Memory B cell (primary cell): ENCODE results near the gene DNAJB1.

Source experiments
- ATAC-seq: fragments of 150-1000 bp; cut with Tn5 transposase; 2 replicates; pipeline ENCODE4 v1.10.0; 2021; ENCODE audit warnings: low read depth, mild to moderate bottlenecking, moderate library complexity
- DNase-seq, 2 donors: peaks; one replicate each; pipeline ENCODE4 v3.0.0; 2022; ENCODE audit warnings: low spot score in 2 of 2
- H3K27ac Mint-ChIP-seq: one replicate; pipeline ENCODE4 v1.8.0; 2022; ENCODE audit warnings: mild to moderate bottlenecking, moderate library complexity, mixed read lengths
- H3K27me3 Mint-ChIP-seq: one replicate; pipeline ENCODE4 v1.8.0; 2022; ENCODE audit warnings: mixed read lengths
- H3K36me3 Mint-ChIP-seq: one replicate; pipeline ENCODE4 v1.8.0; 2022; ENCODE audit warnings: mild to moderate bottlenecking, mixed read lengths
- H3K4me1 Mint-ChIP-seq: one replicate; pipeline ENCODE4 v1.8.0; 2022; ENCODE audit warnings: mixed read lengths
- H3K4me3 Mint-ChIP-seq: one replicate; pipeline ENCODE4 v1.8.0; 2022; ENCODE audit warnings: mild to moderate bottlenecking, moderate library complexity, mixed read lengths
- H3K9me3 Mint-ChIP-seq: one replicate; pipeline ENCODE4 v1.8.0; 2022; ENCODE audit warnings: mixed read lengths

The DNAJB1 gene

GRCh38 chr19:14472202-14472938 lies 45.8 kb downstream of the DNAJB1 start:
- peak overlapping the region; percentile 50 for H3K27ac Mint-ChIP-seq
- peak; percentile 93 to 95 for DNase-seq
- H3K9me3 Mint-ChIP-seq: no peaks in the 10 kb centered on the region
- H3K4me1 Mint-ChIP-seq: peaks cover 23% of the 10 kb centered on the region
- peak overlapping the region; percentile 54 for H3K4me3 Mint-ChIP-seq
- peaks cover 26% of the 10 kb centered on the region for H3K27me3 Mint-ChIP-seq
- peak; percentile 75 for ATAC-seq
- H3K36me3 Mint-ChIP-seq: peaks cover 11% of the 10 kb centered on the region

GRCh38 chr19:14471436-14472187 lies 46.6 kb downstream of the DNAJB1 start:
- peak overlapping the region; percentile 3 for H3K4me3 Mint-ChIP-seq

GRCh38 chr19:14470031-14470876 lies 47.9 kb downstream of the DNAJB1 start:
- Mint-ChIP-seq H3K27ac (no peak overlapping the region), H3K9me3 (no peaks in the 10 kb centered on the region), H3K27me3 (peaks cover 15% of the 10 kb centered on the region), H3K4me1 (peaks cover 16% of the 10 kb centered on the region), H3K4me3 (no peak overlapping the region), H3K36me3 (peaks cover 15% of the 10 kb centered on the region)
- no peak for ATAC-seq
- DNase-seq: no peak

More at GRCh38 chr19:14471436-14472187, 46.6 kb downstream of the DNAJB1 start:
- DNase-seq: no peak
- ATAC-seq: no peak
- H3K27ac Mint-ChIP-seq: peak overlapping the region; percentile 50
- H3K4me1 Mint-ChIP-seq: peaks cover 22% of the 10 kb centered on the region
- H3K27me3 Mint-ChIP-seq: peaks cover 23% of the 10 kb centered on the region
- peaks cover 13% of the 10 kb centered on the region for H3K36me3 Mint-ChIP-seq
- H3K9me3 Mint-ChIP-seq: no peaks in the 10 kb centered on the region

DNA sequence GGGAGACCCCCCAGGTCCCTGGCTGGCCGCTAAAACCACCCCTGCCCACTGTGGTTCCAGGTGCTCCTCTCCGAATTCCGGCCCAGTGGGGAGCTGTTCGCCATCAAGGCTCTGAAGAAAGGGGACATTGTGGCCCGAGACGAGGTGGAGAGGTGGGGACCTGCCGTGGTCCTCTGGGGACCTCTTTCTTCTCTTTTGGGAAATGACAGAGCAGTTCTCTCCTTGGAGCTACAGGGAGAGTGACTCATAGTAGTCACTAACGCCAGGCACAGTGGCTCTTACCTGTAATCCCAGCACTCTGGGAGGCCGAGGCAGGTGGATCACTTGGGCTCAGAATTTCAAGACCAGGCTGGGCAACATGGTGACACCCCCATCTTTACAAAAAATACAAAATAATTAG lies 50.4 kb downstream of the DNAJB1 start:
- peaks cover 3% of the 10 kb centered on the region for H3K27me3 Mint-ChIP-seq
- peaks cover 6% of the 10 kb centered on the region for H3K4me1 Mint-ChIP-seq
- no peaks in the 10 kb centered on the region for H3K9me3 Mint-ChIP-seq
- H3K36me3 Mint-ChIP-seq: peaks cover 20% of the 10 kb centered on the region
- ATAC-seq: no peak
- no peak for DNase-seq
- no peak overlapping the region for H3K4me3 Mint-ChIP-seq
- no peak overlapping the region for H3K27ac Mint-ChIP-seq

- H3K27ac Mint-ChIP-seq: no peak overlapping the region
- no peak overlapping the region for H3K4me3 Mint-ChIP-seq
- H3K27me3 Mint-ChIP-seq: no peaks in the 10 kb centered on the region
- H3K4me1 Mint-ChIP-seq: peaks cover 3% of the 10 kb centered on the region
- DNase-seq (no peak), ATAC-seq (no peak)
- peaks cover 20% of the 10 kb centered on the region for H3K36me3 Mint-ChIP-seq
- no peaks in the 10 kb centered on the region for H3K9me3 Mint-ChIP-seq
These were observed 50.8 kb downstream of the DNAJB1 start for GRCh38 chr19:14467391-14467790.
